HepG2 (cell line): ENCODE measurements around the gene CFHR3. TPM values are rescaled to one million over a fixed set of nuclear protein-coding genes. Genes with fewer than 3 reads are reported as not detected.

ENCODE experiments used
- ATAC-seq: fragments of 200-7000 bp; cut with Tn5 transposase; 3 replicates; pipeline ENCODE4 v1.9.1; 2020; ENCODE audit warnings: mild to moderate bottlenecking, moderate library complexity
- BruUV-seq: library from RNA; stranded (reverse); fragments of 400-500 nt; replicated peaks from 2 replicates; lab custom pipeline; 2021; lab: Mats Ljungman, UMichigan
- CTCF ChIA-PET: fragments of 300-600 bp; formaldehyde crosslinking; extraction: SDS; loops from one replicate; lab custom pipeline; 2021; ENCODE audit warnings: low total read pairs, inconsistent platforms, low intra/inter-chr PET ratio; lab: Yijun Ruan, JAX
- POLR2A ChIA-PET: fragments of 350-600 bp; sonication (Branson Sonifier 250); formaldehyde crosslinking; loops from one replicate; lab custom pipeline; 2020; ENCODE audit warnings: antibody characterized with exemption, inconsistent platforms; lab: Yijun Ruan, JAX
- DNase-seq: peaks from one replicate; pipeline ENCODE4 v3.0.0-alpha.2; 2015; ENCODE audit warnings: low spot score
- FAIRE-seq: peaks from 3 replicates; lab custom pipeline; 2011; peaks lifted over from hg19 to GRCh38; lab: Jason Lieb, UNC
- H2AFZ ChIP-seq: one replicate; pipeline ENCODE4 v1.6.1; 2011; ENCODE audit warnings: low read length, inconsistent platforms
- H3K27ac ChIP-seq: fragments of 300-600 bp; 3 replicates; pipeline ENCODE4 v1.8.0; 2011; ENCODE audit warnings: mixed run types, mild to moderate bottlenecking, mixed read lengths, low read length, inconsistent platforms; ENCODE audit not compliant: insufficient read depth; ENCODE audit errors: extremely low read length
- H3K27me3 ChIP-seq, 2 experiments: fragments of 200-600 bp in 1 of 2; 2 replicates in 1 of 2; 3 replicates in 1 of 2; pipeline versions ENCODE4 v1.6.0 to v1.8.0; 2011; ENCODE audit warnings: low read length in 2 of 2, mild to moderate bottlenecking in 2 of 2, moderate library complexity in 2 of 2, inconsistent platforms in 1 of 2; ENCODE audit not compliant: insufficient read depth in 2 of 2, control insufficient read depth in 1 of 2
- H3K36me3 ChIP-seq, 2 experiments: fragments of 200-600 bp in 1 of 2; replicated peaks in 1 of 2; 2 replicates in 1 of 2; 3 replicates in 1 of 2; pipeline versions ENCODE4 v1.5.1 to v1.8.0; 2011; ENCODE audit warnings: low read length in 2 of 2, inconsistent platforms in 1 of 2; ENCODE audit not compliant: insufficient read depth in 2 of 2, control insufficient read depth in 1 of 2
- H3K4me1 ChIP-seq: 2 replicates; pipeline ENCODE4 v1.5.1; 2012; ENCODE audit warnings: low read length, inconsistent platforms; ENCODE audit not compliant: insufficient read depth
- H3K4me2 ChIP-seq: 2 replicates; pipeline ENCODE4 v1.6.0; 2011; ENCODE audit warnings: low read depth, low read length, inconsistent platforms
- H3K4me3 ChIP-seq, 3 experiments: fragments of 200-600 bp in 1 of 3; sonication (generic), shearing (Covaris generic) in 1 of 3; replicated peaks in 1 of 3; 2 replicates each; pipeline ENCODE4 v1.5.1; 2011 to 2016; ENCODE audit warnings: low read length in 3 of 3, inconsistent platforms in 2 of 3, low read depth in 2 of 3, mild to moderate bottlenecking in 2 of 3, control low read depth in 1 of 3, mixed read lengths in 1 of 3; ENCODE audit not compliant: insufficient read depth in 1 of 3
- H3K79me2 ChIP-seq: one replicate; pipeline ENCODE4 v1.6.1; 2011; ENCODE audit warnings: low read length, inconsistent platforms; ENCODE audit not compliant: insufficient read depth
- H3K9ac ChIP-seq: 2 replicates; pipeline ENCODE4 v1.6.0; 2011; ENCODE audit warnings: mild to moderate bottlenecking, low read depth, low read length, inconsistent platforms; ENCODE audit not compliant: insufficient read depth
- H3K9me3 ChIP-seq: 2 replicates; pipeline ENCODE4 v1.5.1; 2012; ENCODE audit warnings: mild to moderate bottlenecking, low read length
- H4K20me1 ChIP-seq: 2 replicates; pipeline ENCODE4 v1.6.0; 2011; ENCODE audit warnings: inconsistent platforms, mild to moderate bottlenecking, low read length, moderate library complexity; ENCODE audit not compliant: insufficient read depth
- ARNT2 ChIP-seq: sonication (generic); formaldehyde crosslinking; IDR thresholded peaks from 2 replicates; pipeline ENCODE4 v1.8.0; 2022; ENCODE audit warnings: mild to moderate bottlenecking, low read depth, missing genetic modification reagents, moderate library complexity
- JDP2 ChIP-seq: sonication (generic); formaldehyde crosslinking; IDR thresholded peaks from 2 replicates; pipeline ENCODE4 v1.8.1; 2022; ENCODE audit warnings: missing genetic modification reagents, borderline replicate concordance
- KLF15 ChIP-seq: sonication (generic); formaldehyde crosslinking; IDR thresholded peaks from 2 replicates; pipeline ENCODE4 v1.8.1; 2023; ENCODE audit warnings: borderline replicate concordance, mild to moderate bottlenecking, inconsistent platforms, missing genetic modification reagents, mixed read lengths
- PTBP1 ChIP-seq: fragments of 200-400 bp; formaldehyde crosslinking; IDR thresholded peaks from 2 replicates; pipeline ENCODE4 v1.6.1; 2018; ENCODE audit warnings: low read length, low read depth; ENCODE audit not compliant: poor library complexity, severe bottlenecking
- RAD51 ChIP-seq: fragments of 450-650 bp; IDR thresholded peaks from 2 replicates; pipeline ENCODE4 v1.6.1; 2016; ENCODE audit warnings: borderline replicate concordance
- SAP130 ChIP-seq: IDR thresholded peaks from 2 replicates; pipeline ENCODE4 v1.6.1; 2016; ENCODE audit warnings: low read depth
- SMAD9 ChIP-seq: sonication (generic); formaldehyde crosslinking; IDR thresholded peaks from 2 replicates; pipeline ENCODE4 v1.5.1; 2020; ENCODE audit warnings: mild to moderate bottlenecking, missing genetic modification reagents
- SMARCC2 ChIP-seq: fragments of 450-650 bp; IDR thresholded peaks from 2 replicates; pipeline ENCODE4 v1.6.1; 2017; ENCODE audit warnings: antibody characterized with exemption, mild to moderate bottlenecking
- SP5 ChIP-seq: IDR thresholded peaks from 2 replicates; pipeline ENCODE4 v1.6.1; 2016; ENCODE audit warnings: low read depth, borderline replicate concordance
- ZBTB1 ChIP-seq: sonication (generic); formaldehyde crosslinking; IDR thresholded peaks from 2 replicates; pipeline ENCODE4 v1.4.0; 2020; ENCODE audit warnings: missing genetic modification reagents, borderline replicate concordance
- ZNF225 ChIP-seq: sonication (generic); formaldehyde crosslinking; IDR thresholded peaks from 2 replicates; pipeline ENCODE4 v1.4.0; 2020; ENCODE audit warnings: mild to moderate bottlenecking, missing genetic modification reagents
- ZNF235 ChIP-seq: sonication (generic); formaldehyde crosslinking; IDR thresholded peaks from 2 replicates; pipeline ENCODE4 v1.8.1; 2023; ENCODE audit warnings: mild to moderate bottlenecking, missing genetic modification reagents, borderline replicate concordance
- ZNF883 ChIP-seq: sonication (generic); formaldehyde crosslinking; IDR thresholded peaks from 2 replicates; pipeline ENCODE4 v1.5.1; 2020; ENCODE audit warnings: mild to moderate bottlenecking, missing genetic modification reagents; ENCODE audit errors: not compliant biosample characterization
- ZSCAN9 ChIP-seq: IDR thresholded peaks from 2 replicates; pipeline ENCODE4 v1.6.1; 2016; ENCODE audit warnings: borderline replicate concordance
- WGBS: methylation state at CpG from one replicate; pipeline ENCODE4 v1.1.6; 2017; ENCODE audit warnings: low lambda C conversion rate; 5-methylcytosine and 5-hydroxymethylcytosine counted together
- in situ Hi-C: cut with HindIII; loops from 2 replicates; pipeline ENCODE4 v1.10.0; 2017; ENCODE audit warnings: low pct_unique_long_range_greater_than_20kb; ENCODE audit not compliant: extremely low pct_ligation_motif_present
- intact Hi-C: fragments of 100-400 bp; cut with micrococcal nuclease; formaldehyde crosslinking; loops from one replicate; pipeline ENCODE4 v1.10.0; 2022; ENCODE audit not compliant: unreplicated experiment
- polyA plus RNA-seq, 8 experiments: library from polyadenylated mRNA; depleted of rRNA in 3 of 8; stranded (reverse) in 7 of 8; unstranded in 1 of 8; fragments of >200 nt; fragmentation: Illumina TruSeq in 4 of 8; extraction: Trizol in 4 of 8; gene quantifications; 2 replicates each; pipeline versions ENCODE4 v1.2.1 to v1.2.3, GENCODE V29; 2011 to 2016; ENCODE audit warnings: low read depth in 4 of 8, missing spikeins in 1 of 8, mixed read lengths in 1 of 8; ENCODE audit not compliant: insufficient read depth in 1 of 8
- total RNA-seq, 5 experiments: library from RNA; depleted of rRNA; stranded (reverse); fragments of >200 nt; fragmentation: Illumina TruSeq; extraction: Trizol; gene quantifications; 2 replicates each; pipeline ENCODE4 v1.2.3, GENCODE V29; 2016; ENCODE audit warnings: low read depth in 1 of 5
- TF ChIP-seq, protein P1 (sequence below): sonication (generic); formaldehyde crosslinking; IDR thresholded peaks from 2 replicates; pipeline ENCODE4 v1.4.0; 2020; ENCODE audit warnings: missing genetic modification reagents
- TF ChIP-seq, protein P2 (sequence below), 2 experiments: sonication (generic) in 1 of 2; formaldehyde crosslinking in 1 of 2; IDR thresholded peaks; 2 replicates each; pipeline versions ENCODE4 v1.4.0 to v1.6.1; 2018 to 2020; ENCODE audit warnings: missing genetic modification reagents in 2 of 2, borderline replicate concordance in 1 of 2, low read depth in 1 of 2, mild to moderate bottlenecking in 1 of 2, missing biosample characterization in 1 of 2

Gene CFHR3
- total and polyA plus RNA-seq, 2 of the 13 experiments (the other 11 are each of a cell fraction or from before 2014, with no cell fraction given) = not detected

DNA sequence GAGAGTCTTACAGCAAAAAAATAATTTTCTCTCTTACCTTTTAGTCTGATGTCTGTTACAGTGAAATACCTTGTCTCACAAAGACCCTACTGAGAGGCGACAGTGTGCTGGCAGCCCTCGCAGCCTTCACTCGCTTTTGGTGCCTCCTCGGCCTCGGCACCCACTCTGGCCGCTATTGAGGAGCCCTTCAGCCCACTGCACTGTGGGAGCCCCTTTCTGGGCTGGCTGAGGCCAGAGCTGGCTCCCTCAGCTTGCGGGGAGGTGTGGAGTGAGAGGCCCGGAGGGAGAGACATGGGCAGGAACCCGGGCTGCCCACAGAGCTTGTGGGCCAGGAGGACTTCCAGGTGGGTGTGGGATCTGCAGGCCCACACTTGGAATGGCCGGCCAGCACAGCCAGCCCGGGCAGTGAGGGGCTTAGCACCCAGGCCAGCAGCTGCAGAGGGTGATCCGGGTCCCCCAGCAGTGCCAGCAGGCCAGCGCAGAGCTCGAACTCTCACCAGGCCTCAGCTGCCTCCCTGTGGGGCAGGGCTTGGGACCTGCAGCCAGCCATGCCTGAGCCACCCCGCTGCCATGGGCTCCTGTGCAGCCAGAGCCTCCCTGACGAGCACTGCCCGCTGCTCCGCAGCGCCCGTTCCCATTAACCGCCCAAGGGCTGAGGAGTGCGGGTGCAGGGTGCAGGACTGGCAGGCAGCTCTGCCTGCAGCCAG lies 34.0 kb downstream of the CFHR3 start:
- Histone ChIP-seq H3K4me2 (no peak overlapping the region), H3K79me2 (no peaks in the 10 kb centered on the region), H3K27me3 (no peaks in the 10 kb centered on the region), H3K4me1 (no peaks in the 10 kb centered on the region), H3K27ac (no peak overlapping the region), H2AFZ (no peak overlapping the region), H4K20me1 (no peaks in the 10 kb centered on the region), H3K9me3 (no peaks in the 10 kb centered on the region), H3K9ac (no peak overlapping the region), H3K36me3 (no peaks in the 10 kb centered on the region), H3K4me3 (no peak overlapping the region)
- ATAC-seq (no peak), DNase-seq (no peak), FAIRE-seq (no peak)
- ChIA-PET CTCF (no interaction called here), POLR2A (no interaction called here)
- in situ Hi-C loops (no loop called here), intact Hi-C loops (no loop called here)
- no TSS peak for BruUV-seq
- 36% methylated on average over 13 of the region's 22 CpGs for WGBS
- TF ChIP-seq SP5 (CRISPR knock-in tag) (no peak), ARNT2 (no peak), JDP2 (CRISPR knock-in tag) (no peak), ZBTB1 (CRISPR knock-in tag) (no peak), ZSCAN9 (CRISPR knock-in tag) (no peak), SMAD9 (no peak), SAP130 (no peak), ZNF235 (CRISPR knock-in tag) (no peak), RAD51 (no peak), SMARCC2 (no peak), ZNF225 (CRISPR knock-in tag) (no peak), KLF15 (CRISPR knock-in tag) (no peak), ZNF883 (CRISPR knock-in tag) (no peak), PTBP1 (no peak)
- TF ChIP-seq, protein P1, sequence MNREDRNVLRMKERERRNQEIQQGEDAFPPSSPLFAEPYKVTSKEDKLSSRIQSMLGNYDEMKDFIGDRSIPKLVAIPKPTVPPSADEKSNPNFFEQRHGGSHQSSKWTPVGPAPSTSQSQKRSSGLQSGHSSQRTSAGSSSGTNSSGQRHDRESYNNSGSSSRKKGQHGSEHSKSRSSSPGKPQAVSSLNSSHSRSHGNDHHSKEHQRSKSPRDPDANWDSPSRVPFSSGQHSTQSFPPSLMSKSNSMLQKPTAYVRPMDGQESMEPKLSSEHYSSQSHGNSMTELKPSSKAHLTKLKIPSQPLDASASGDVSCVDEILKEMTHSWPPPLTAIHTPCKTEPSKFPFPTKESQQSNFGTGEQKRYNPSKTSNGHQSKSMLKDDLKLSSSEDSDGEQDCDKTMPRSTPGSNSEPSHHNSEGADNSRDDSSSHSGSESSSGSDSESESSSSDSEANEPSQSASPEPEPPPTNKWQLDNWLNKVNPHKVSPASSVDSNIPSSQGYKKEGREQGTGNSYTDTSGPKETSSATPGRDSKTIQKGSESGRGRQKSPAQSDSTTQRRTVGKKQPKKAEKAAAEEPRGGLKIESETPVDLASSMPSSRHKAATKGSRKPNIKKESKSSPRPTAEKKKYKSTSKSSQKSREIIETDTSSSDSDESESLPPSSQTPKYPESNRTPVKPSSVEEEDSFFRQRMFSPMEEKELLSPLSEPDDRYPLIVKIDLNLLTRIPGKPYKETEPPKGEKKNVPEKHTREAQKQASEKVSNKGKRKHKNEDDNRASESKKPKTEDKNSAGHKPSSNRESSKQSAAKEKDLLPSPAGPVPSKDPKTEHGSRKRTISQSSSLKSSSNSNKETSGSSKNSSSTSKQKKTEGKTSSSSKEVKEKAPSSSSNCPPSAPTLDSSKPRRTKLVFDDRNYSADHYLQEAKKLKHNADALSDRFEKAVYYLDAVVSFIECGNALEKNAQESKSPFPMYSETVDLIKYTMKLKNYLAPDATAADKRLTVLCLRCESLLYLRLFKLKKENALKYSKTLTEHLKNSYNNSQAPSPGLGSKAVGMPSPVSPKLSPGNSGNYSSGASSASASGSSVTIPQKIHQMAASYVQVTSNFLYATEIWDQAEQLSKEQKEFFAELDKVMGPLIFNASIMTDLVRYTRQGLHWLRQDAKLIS (CRISPR knock-in tag) = no peak
- TF ChIP-seq, protein P2, sequence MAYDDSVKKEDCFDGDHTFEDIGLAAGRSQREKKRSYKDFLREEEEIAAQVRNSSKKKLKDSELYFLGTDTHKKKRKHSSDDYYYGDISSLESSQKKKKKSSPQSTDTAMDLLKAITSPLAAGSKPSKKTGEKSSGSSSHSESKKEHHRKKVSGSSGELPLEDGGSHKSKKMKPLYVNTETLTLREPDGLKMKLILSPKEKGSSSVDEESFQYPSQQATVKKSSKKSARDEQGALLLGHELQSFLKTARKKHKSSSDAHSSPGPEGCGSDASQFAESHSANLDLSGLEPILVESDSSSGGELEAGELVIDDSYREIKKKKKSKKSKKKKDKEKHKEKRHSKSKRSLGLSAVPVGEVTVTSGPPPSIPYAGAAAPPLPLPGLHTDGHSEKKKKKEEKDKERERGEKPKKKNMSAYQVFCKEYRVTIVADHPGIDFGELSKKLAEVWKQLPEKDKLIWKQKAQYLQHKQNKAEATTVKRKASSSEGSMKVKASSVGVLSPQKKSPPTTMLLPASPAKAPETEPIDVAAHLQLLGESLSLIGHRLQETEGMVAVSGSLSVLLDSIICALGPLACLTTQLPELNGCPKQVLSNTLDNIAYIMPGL (CRISPR knock-in tag; IDR thresholded peaks at IDR 0.05; ENCODE audit: borderline replicate concordance in 1 of 2, low read depth in 1 of 2) = no peak
